Large intestine (tissue), 3 donors: ENCODE results near the gene NAPB. TPM values are rescaled to one million over a fixed set of nuclear protein-coding genes. Genes with fewer than 3 reads are reported as not detected.

Source experiments
- DNase-seq, 2 donors: peaks; one replicate each; pipeline versions ENCODE4 v3.0.0 to v3.0.0-alpha.2; 2013
- H3K27ac ChIP-seq: one replicate; pipeline ENCODE4 v1.5.1; 2013; ENCODE audit warnings: low read length
- H3K27me3 ChIP-seq: 2 replicates; pipeline ENCODE4 v1.6.1; 2013; ENCODE audit warnings: low read length; ENCODE audit not compliant: control insufficient read depth, insufficient read depth
- H3K36me3 ChIP-seq: 2 replicates; pipeline ENCODE4 v1.6.1; 2013; ENCODE audit warnings: low read length; ENCODE audit not compliant: control insufficient read depth, insufficient read depth
- H3K4me1 ChIP-seq: one replicate; pipeline ENCODE4 v1.6.1; 2013; ENCODE audit warnings: low read length; ENCODE audit not compliant: control insufficient read depth, insufficient read depth
- H3K4me3 ChIP-seq: one replicate; pipeline ENCODE4 v1.5.1; 2013; ENCODE audit warnings: low read length
- H3K9me3 ChIP-seq: one replicate; pipeline ENCODE4 v1.6.1; 2013; ENCODE audit warnings: mild to moderate bottlenecking, low read depth, low read length, moderate library complexity; ENCODE audit not compliant: control insufficient read depth
- WGBS: methylation state at CpG from one replicate; pipeline ENCODE4 v1.1.5; 2013; ENCODE audit warnings: low lambda C conversion rate; ENCODE audit not compliant: insufficient coverage; 5-methylcytosine and 5-hydroxymethylcytosine counted together
- polyA plus RNA-seq: library from polyadenylated mRNA; unstranded; fragments of 120-200 nt; gene quantifications from one replicate; pipeline ENCODE4 v1.2.1, GENCODE V29; 2013

Gene NAPB
- polyA plus RNA-seq, 1 donor: 19.9 TPM

DNA sequence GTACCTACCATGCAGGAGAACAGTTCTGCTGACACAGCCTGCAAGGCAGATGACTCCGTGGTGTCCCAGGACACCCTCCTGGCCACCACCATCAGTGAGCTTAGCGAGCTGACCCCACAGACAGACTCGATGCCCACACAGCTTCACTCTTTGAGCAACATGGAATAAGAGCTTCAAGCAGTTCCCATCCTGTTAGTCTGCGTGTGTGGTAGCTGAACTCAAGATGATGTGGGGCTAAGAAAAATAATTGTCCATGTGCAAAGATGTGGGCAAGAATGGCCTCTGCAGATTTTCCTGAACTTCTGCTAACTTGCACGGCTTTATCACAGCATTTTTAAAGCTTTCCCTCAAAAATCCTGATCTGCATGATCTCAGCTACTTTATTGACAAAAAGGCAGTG is 51.0 kb downstream of the NAPB start:
- no peak overlapping the region for H3K27ac ChIP-seq
- H3K4me1 ChIP-seq: peaks cover 2% of the 10 kb centered on the region
- H3K4me3 ChIP-seq: no peak overlapping the region
- H3K9me3 ChIP-seq: no peaks in the 10 kb centered on the region
- peaks cover 66% of the 10 kb centered on the region for H3K36me3 ChIP-seq
- no peak for DNase-seq
- no peaks in the 10 kb centered on the region for H3K27me3 ChIP-seq
- 88% methylated on average over 1 of the region's 5 CpGs for WGBS

GRCh38 chr20:23369072-23369823 is 52.0 kb downstream of the NAPB start:
- WGBS: 33% methylated on average over 1 of the region's 14 CpGs
- Histone ChIP-seq H3K4me1 (peaks cover 2% of the 10 kb centered on the region), H3K36me3 (peaks cover 72% of the 10 kb centered on the region), H3K4me3 (no peak overlapping the region), H3K27me3 (no peaks in the 10 kb centered on the region), H3K9me3 (no peaks in the 10 kb centered on the region), H3K27ac (no peak overlapping the region)
- no peak for DNase-seq

DNA sequence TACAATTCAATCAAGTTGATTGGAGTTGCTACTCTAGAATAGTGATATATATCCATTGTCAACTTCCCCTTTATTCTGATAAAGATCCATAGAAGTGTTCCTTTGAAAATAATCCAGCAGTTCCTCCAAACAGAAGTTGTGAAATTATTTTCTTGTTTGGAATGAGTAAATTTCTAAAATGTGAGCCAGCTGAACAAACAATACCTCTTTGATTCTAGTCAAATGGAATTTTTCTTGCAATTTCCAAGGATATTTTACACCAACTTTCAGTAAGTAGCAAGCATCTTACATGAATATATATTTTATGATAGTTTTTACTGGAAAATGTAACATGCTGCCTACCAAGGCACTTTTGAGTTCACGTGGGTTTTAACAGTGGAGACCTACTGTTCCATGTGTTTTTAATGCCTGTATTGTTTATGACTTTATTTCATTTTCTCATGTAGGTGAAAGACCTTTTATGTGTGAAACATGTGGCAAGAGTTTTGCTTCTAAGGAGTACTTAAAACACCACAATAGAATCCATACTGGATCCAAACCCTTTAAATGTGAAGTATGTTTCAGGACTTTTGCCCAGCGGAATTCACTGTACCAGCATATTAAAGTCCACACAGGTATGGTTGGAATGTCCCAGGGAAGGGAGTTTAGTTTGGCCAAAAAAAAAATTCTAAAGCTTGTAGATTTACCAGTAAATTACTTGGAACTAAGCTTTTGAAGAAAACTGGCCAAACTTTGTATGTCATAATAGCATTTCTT is 52.8 kb downstream of the NAPB start:
- H3K4me3 ChIP-seq: no peak overlapping the region
- no CpG with 5 or more reads among the region's 2 CpGs for WGBS
- peaks cover 2% of the 10 kb centered on the region for H3K4me1 ChIP-seq
- H3K27ac ChIP-seq: no peak overlapping the region
- H3K27me3 ChIP-seq: no peaks in the 10 kb centered on the region
- H3K36me3 ChIP-seq: peaks cover 65% of the 10 kb centered on the region
- no peaks in the 10 kb centered on the region for H3K9me3 ChIP-seq
- no peak for DNase-seq

GRCh38 chr20:23367770-23368169 is 53.5 kb downstream of the NAPB start:
- peaks cover 59% of the 10 kb centered on the region for H3K36me3 ChIP-seq
- no peak overlapping the region for H3K4me3 ChIP-seq
- H3K4me1 ChIP-seq: peaks cover 10% of the 10 kb centered on the region
- no peak for DNase-seq
- H3K27ac ChIP-seq: no peak overlapping the region
- H3K27me3 ChIP-seq: no peaks in the 10 kb centered on the region
- H3K9me3 ChIP-seq: no peaks in the 10 kb centered on the region

DNA sequence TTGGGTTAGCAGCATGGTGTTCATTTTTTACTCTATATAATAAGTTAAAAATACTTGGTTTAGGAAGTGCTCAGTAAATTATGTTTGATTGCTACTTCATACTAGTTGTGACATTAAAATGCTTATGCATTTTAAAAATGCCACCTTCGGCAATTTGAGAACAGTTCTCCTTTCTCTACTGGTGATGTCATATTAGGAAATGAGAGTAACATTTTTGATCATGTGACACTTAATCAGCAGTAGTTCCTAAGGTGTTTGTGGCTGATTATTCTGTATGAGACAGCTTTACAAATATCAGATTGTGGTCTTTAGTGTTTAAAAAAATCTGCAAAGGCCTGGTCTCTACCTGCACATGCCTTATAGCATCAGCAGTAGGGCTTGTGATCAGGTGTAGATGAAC is 54.9 kb downstream of the NAPB start:
- WGBS: 17% methylated on average over 1 of the region's 1 CpG
- Histone ChIP-seq H3K4me1 (peaks cover 10% of the 10 kb centered on the region), H3K36me3 (peaks cover 49% of the 10 kb centered on the region), H3K27me3 (no peaks in the 10 kb centered on the region), H3K9me3 (no peaks in the 10 kb centered on the region), H3K27ac (no peak overlapping the region), H3K4me3 (no peak overlapping the region)
- DNase-seq: peak in 1 of 2 donors; percentile 23

- Histone ChIP-seq H3K27ac (no peak overlapping the region), H3K36me3 (peaks cover 41% of the 10 kb centered on the region), H3K4me1 (peaks cover 10% of the 10 kb centered on the region), H3K4me3 (no peak overlapping the region), H3K27me3 (no peaks in the 10 kb centered on the region), H3K9me3 (no peaks in the 10 kb centered on the region)
- DNase-seq: no peak
- WGBS: 100% methylated on average over 1 of the region's 65 CpGs
Measured at GRCh38 chr20:23365390-23366165, 55.7 kb downstream of the NAPB start.

DNA sequence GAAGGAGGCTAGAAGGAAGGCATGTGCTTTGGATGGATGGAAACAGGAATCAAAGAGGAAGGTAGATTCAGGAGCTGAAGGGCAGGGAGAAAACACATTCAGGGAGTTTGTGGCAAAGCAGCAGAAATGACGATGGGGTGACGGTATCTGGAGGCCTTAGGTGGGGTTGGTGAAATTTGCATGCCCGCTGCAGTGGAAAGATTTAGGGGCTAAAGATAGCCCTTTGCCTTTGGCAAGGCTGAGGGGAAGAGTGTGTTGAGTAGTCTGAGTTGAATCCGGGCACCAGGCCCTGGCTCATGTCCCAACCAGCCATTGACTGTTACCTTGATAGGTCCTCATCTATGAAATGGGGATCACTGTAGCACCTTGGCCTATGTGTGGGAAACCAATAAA is 58.0 kb downstream of the NAPB start:
- Histone ChIP-seq H3K27ac (no peak overlapping the region), H3K4me1 (peaks cover 20% of the 10 kb centered on the region), H3K4me3 (peak overlapping the region; percentile 89), H3K9me3 (no peaks in the 10 kb centered on the region), H3K27me3 (no peaks in the 10 kb centered on the region), H3K36me3 (peaks cover 21% of the 10 kb centered on the region)
- DNase-seq: no peak
- WGBS: no CpG with 5 or more reads among the region's 4 CpGs

DNA sequence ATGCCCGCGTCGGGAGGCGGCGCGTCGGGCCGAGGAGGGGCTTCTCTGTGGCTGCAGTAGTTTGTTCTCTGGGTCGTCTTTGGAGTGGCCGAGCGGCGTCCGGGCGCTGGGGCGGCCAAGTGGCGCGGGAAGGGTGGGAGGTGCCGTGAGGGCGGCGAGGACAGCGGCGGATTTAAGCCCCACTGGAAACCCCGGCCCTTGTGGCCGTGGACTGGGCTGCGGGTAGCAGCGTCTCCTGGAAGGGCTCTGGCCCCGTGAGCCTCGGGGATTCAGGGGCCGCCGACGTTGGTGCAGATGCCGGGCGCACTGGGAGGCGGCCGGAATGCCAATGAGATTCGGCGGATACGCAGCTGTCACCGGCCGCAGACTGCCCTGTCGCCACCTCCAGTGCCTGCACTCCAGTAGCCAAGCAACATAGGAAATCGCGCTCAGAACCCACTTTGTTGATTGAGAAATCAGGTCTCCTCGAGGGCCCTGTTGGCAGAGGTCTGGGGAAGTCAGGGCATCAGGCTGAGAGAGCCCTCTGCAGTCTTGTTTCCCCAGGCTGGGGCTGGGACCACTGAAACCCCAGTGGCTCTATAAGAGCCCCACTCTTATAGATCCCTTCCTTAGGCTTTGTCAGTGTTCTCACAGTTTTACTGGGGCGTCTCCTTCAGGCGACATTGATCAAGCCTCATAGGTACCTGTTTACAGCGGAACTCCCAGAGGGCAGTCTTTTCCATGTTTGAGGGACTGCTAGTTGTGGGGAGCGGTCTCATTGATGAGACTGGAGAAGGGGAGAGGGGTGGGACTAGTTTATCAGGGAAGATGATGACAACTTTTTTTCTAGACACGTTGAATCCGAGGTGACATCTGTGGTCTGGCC is 58.7 kb downstream of the NAPB start:
- peak overlapping the region; percentile 85 for H3K27ac ChIP-seq
- DNase-seq: peak in 1 of 2 donors; percentile 32
- H3K4me3 ChIP-seq: peak overlapping the region; percentile 89
- no CpG with 5 or more reads among the region's 50 CpGs for WGBS
- peaks cover 20% of the 10 kb centered on the region for H3K4me1 ChIP-seq
- H3K27me3 ChIP-seq: no peaks in the 10 kb centered on the region
- H3K9me3 ChIP-seq: no peaks in the 10 kb centered on the region
- peaks cover 21% of the 10 kb centered on the region for H3K36me3 ChIP-seq

GRCh38 chr20:23361476-23362391 is 59.6 kb downstream of the NAPB start, which contains the start of gene GZF1:
Gene GZF1 (plus strand): TSS chr20:23362182. CDS start chr20:23364384, 2,202 bp downstream.
- H3K27me3 ChIP-seq: no peaks in the 10 kb centered on the region
- peak within 1 kb of the TSS; percentile 98 for H3K27ac ChIP-seq
- peak; percentile 99 to 100 for DNase-seq
- H3K36me3 ChIP-seq: peaks cover 18% of the 10 kb centered on the region
- peak within 1 kb of the TSS; percentile 89 for H3K4me3 ChIP-seq
- peaks cover 23% of the 10 kb centered on the region for H3K4me1 ChIP-seq
- no peaks in the 10 kb centered on the region for H3K9me3 ChIP-seq
- no CpG with 5 or more reads among the region's 114 CpGs for WGBS
